SK-N-SH (cell line): ENCODE data around the gene ZFP42. TPM values are rescaled to one million over a fixed set of nuclear protein-coding genes. Genes with fewer than 3 reads are reported as not detected.

Experiments
- CTCF ChIA-PET: fragments of 300-600, 350-600 bp; formaldehyde crosslinking; extraction: SDS; loops from one replicate; lab custom pipeline; 2021; lab: Yijun Ruan, JAX
- POLR2A ChIA-PET: fragments of 350-600 bp; sonication (Branson Sonifier 250); formaldehyde crosslinking; extraction: SDS; loops from one replicate; lab custom pipeline; 2020; ENCODE audit warnings: antibody characterized with exemption, inconsistent platforms; lab: Yijun Ruan, JAX
- DNase-seq: peaks from one replicate; pipeline ENCODE4 v3.0.0; 2012
- H2AFZ ChIP-seq: fragments of 200-600 bp; sonication (generic); 2 replicates; pipeline ENCODE4 v1.8.1; 2016; ENCODE audit warnings: antibody characterized with exemption, mild to moderate bottlenecking, low read depth
- H3F3A ChIP-seq: fragments of 200-600 bp; sonication (generic); replicated peaks from 2 replicates; pipeline ENCODE3; 2016; ENCODE audit warnings: antibody characterized with exemption, mild to moderate bottlenecking; ENCODE audit not compliant: insufficient read depth
- H3K27ac ChIP-seq, 2 experiments: fragments of 200-500 bp in 1 of 2; fragments of 200-600 bp in 1 of 2; sonication (Bioruptor generic) in 1 of 2; sonication (generic), shearing (Covaris generic) in 1 of 2; 2 replicates each; pipeline versions ENCODE4 v1.5.1 to v1.6.1; 2014 to 2016; ENCODE audit warnings: low read depth in 2 of 2, inconsistent platforms in 1 of 2, low read length in 1 of 2, mild to moderate bottlenecking in 1 of 2, mixed read lengths in 1 of 2
- H3K27me3 ChIP-seq: fragments of 200-600 bp; sonication (generic), shearing (Covaris generic); 2 replicates; pipeline ENCODE4 v1.6.1; 2016; ENCODE audit warnings: mixed run types; ENCODE audit not compliant: insufficient read depth
- H3K36me3 ChIP-seq, 2 experiments: fragments of 200-500 bp in 1 of 2; fragments of 200-600 bp in 1 of 2; sonication (Bioruptor generic) in 1 of 2; sonication (generic) in 1 of 2; replicated peaks in 1 of 2; 2 replicates each; pipeline versions ENCODE3 to v1.5.1; 2014 to 2016; ENCODE audit warnings: low read length in 1 of 2, mild to moderate bottlenecking in 1 of 2; ENCODE audit not compliant: insufficient read depth in 2 of 2, control insufficient read depth in 1 of 2
- H3K4me1 ChIP-seq, 2 experiments: fragments of 200-500 bp in 1 of 2; fragments of 200-600 bp in 1 of 2; sonication (Bioruptor generic) in 1 of 2; sonication (generic), shearing (Covaris generic) in 1 of 2; 2 replicates each; pipeline versions ENCODE4 v1.5.1 to v1.6.1; 2014 to 2016; ENCODE audit warnings: low read depth in 1 of 2, low read length in 1 of 2, mixed run types in 1 of 2; ENCODE audit not compliant: insufficient read depth in 2 of 2, control insufficient read depth in 1 of 2
- H3K4me2 ChIP-seq: fragments of 200-600 bp; sonication (generic), shearing (Covaris generic); 2 replicates; pipeline ENCODE4 v1.6.1; 2017; ENCODE audit warnings: mixed run types
- H3K4me3 ChIP-seq, 2 experiments: fragments of 200-500 bp in 1 of 2; fragments of 200-600 bp in 1 of 2; sonication (Bioruptor generic) in 1 of 2; sonication (generic), shearing (Covaris generic) in 1 of 2; 2 replicates each; pipeline versions ENCODE4 v1.5.1 to v1.8.1; 2014 to 2016; ENCODE audit warnings: low read depth in 2 of 2, inconsistent platforms in 1 of 2, low read length in 1 of 2, mild to moderate bottlenecking in 1 of 2, mixed read lengths in 1 of 2, moderate library complexity in 1 of 2
- H3K79me2 ChIP-seq: fragments of 200-600 bp; sonication (generic); 2 replicates; pipeline ENCODE4 v1.8.1; 2017; ENCODE audit warnings: mild to moderate bottlenecking; ENCODE audit not compliant: insufficient read depth
- H3K9ac ChIP-seq: fragments of 200-600 bp; sonication (generic); 2 replicates; pipeline ENCODE4 v1.6.1; 2017; ENCODE audit warnings: mixed run types
- H3K9me2 ChIP-seq: fragments of 200-600 bp; sonication (generic); 2 replicates; pipeline ENCODE4 v1.6.1; 2017; ENCODE audit warnings: mixed run types
- H3K9me3 ChIP-seq: fragments of 200-600 bp; sonication (generic); 2 replicates; pipeline ENCODE4 v1.6.1; 2017; ENCODE audit warnings: mixed run types, mild to moderate bottlenecking, moderate library complexity
- H4K20me1 ChIP-seq: fragments of 200-600 bp; sonication (generic); 2 replicates; pipeline ENCODE4 v1.6.1; 2017; ENCODE audit warnings: mild to moderate bottlenecking, mixed run types; ENCODE audit not compliant: insufficient read depth
- ELF1 ChIP-seq: IDR thresholded peaks from 2 replicates; pipeline ENCODE4 v1.4.0; 2012
- EP300 ChIP-seq, 2 experiments: IDR thresholded peaks; 2 replicates each; pipeline versions ENCODE4 v1.4.0 to v1.6.1; 2012; ENCODE audit warnings: borderline replicate concordance in 1 of 2, low read depth in 1 of 2, low read length in 1 of 2
- FOSL2 ChIP-seq: IDR thresholded peaks from 2 replicates; pipeline ENCODE4 v1.4.0; 2012; ENCODE audit warnings: low read depth, mild to moderate bottlenecking, moderate library complexity, borderline replicate concordance
- GABPA ChIP-seq: IDR thresholded peaks from 2 replicates; pipeline ENCODE4 v1.4.0; 2012; ENCODE audit warnings: low read depth, mild to moderate bottlenecking
- IRF3 ChIP-seq: fragments of 150-350 bp; IDR thresholded peaks from 2 replicates; pipeline ENCODE4 v1.6.1; 2016; ENCODE audit warnings: mild to moderate bottlenecking, low read depth, low read length
- MAX ChIP-seq: IDR thresholded peaks from 2 replicates; pipeline ENCODE4 v1.4.0; 2012; ENCODE audit warnings: low read depth
- MXI1 ChIP-seq: IDR thresholded peaks from 2 replicates; pipeline ENCODE4 v1.6.1; 2012; ENCODE audit warnings: mild to moderate bottlenecking, low read depth, low read length, improper control_type of control experiment
- NFIC ChIP-seq: IDR thresholded peaks from 2 replicates; pipeline ENCODE4 v1.4.0; 2012; ENCODE audit warnings: borderline replicate concordance
- NRF1 ChIP-seq: IDR thresholded peaks from 2 replicates; pipeline ENCODE4 v1.6.1; 2012; ENCODE audit warnings: low read depth, mild to moderate bottlenecking, low read length
- PBX3 ChIP-seq: IDR thresholded peaks from 2 replicates; pipeline ENCODE4; 2012
- POLR2AphosphoS5 ChIP-seq: IDR thresholded peaks from 2 replicates; pipeline ENCODE4 v1.6.1; 2012; ENCODE audit warnings: low read depth, low read length
- RAD21 ChIP-seq: IDR thresholded peaks from 2 replicates; pipeline ENCODE4 v1.6.1; 2012; ENCODE audit warnings: mild to moderate bottlenecking, low read length
- RCOR1 ChIP-seq: fragments of 150-350 bp; IDR thresholded peaks from 2 replicates; pipeline ENCODE4 v1.6.1; 2017; ENCODE audit warnings: antibody characterized with exemption, low read length
- RXRA ChIP-seq: IDR thresholded peaks from 2 replicates; pipeline ENCODE4 v1.4.0; 2012; ENCODE audit warnings: low read depth, mild to moderate bottlenecking, borderline replicate concordance
- SIN3A ChIP-seq: IDR thresholded peaks from 2 replicates; pipeline ENCODE4 v1.6.1; 2012; ENCODE audit warnings: low read depth, mild to moderate bottlenecking, low read length, moderate library complexity, borderline replicate concordance
- SMC3 ChIP-seq: IDR thresholded peaks from 2 replicates; pipeline ENCODE4 v1.6.1; 2012; ENCODE audit warnings: low read depth, low read length, improper control_type of control experiment
- TAF1 ChIP-seq: IDR thresholded peaks from 2 replicates; pipeline ENCODE4 v1.6.1; 2012; ENCODE audit warnings: low read depth, mild to moderate bottlenecking, low read length, moderate library complexity, borderline replicate concordance
- TCF12 ChIP-seq: IDR thresholded peaks from 2 replicates; pipeline ENCODE4 v1.4.0; 2012
- TEAD4 ChIP-seq: IDR thresholded peaks from 2 replicates; pipeline ENCODE4 v1.4.0; 2012; ENCODE audit warnings: mild to moderate bottlenecking, borderline replicate concordance; ENCODE audit not compliant: insufficient read depth
- WGBS: methylation state at CpG from one replicate; pipeline ENCODE4 v1.1.6; 2017; ENCODE audit warnings: low lambda C conversion rate; 5-methylcytosine and 5-hydroxymethylcytosine counted together
- polyA plus RNA-seq, 3 experiments: library from polyadenylated mRNA; depleted of rRNA; stranded (reverse); fragments of >200 nt; gene quantifications; 2 replicates each; pipeline ENCODE4 v1.2.3, GENCODE V29; 2012

Gene ZFP42
- polyA plus RNA-seq, 1 of the 3 experiments (the other 2 are of a cell fraction) = not detected

GRCh38 chr4:188012426-188012945, 16.9 kb downstream of the ZFP42 start:
- H3K9me3 ChIP-seq = no peaks in the 10 kb centered on the region

More at GRCh38 chr4:188012426-188012945, 16.9 kb downstream of the ZFP42 start:
- Histone ChIP-seq H3K4me2 (no peak overlapping the region), H3K36me3 (no peaks in the 10 kb centered on the region), H3K27me3 (no peaks in the 10 kb centered on the region; the same call in 1 of the 2 replicates), H3K9me2 (no peaks in the 10 kb centered on the region), H3K27ac (no peak overlapping the region), H3K4me3 (no peak overlapping the region), H3K79me2 (no peaks in the 10 kb centered on the region), H2AFZ (no peak overlapping the region), H3F3A (no peaks in the 10 kb centered on the region), H3K4me1 (no peaks in the 10 kb centered on the region; a peak in 1 of 4 replicates), H3K9ac (no peak overlapping the region), H4K20me1 (no peaks in the 10 kb centered on the region)
- ChIA-PET CTCF (no interaction called here), POLR2A (no interaction called here)
- TF ChIP-seq POLR2AphosphoS5 = no peak
- TF ChIP-seq RCOR1 = no peak
- no peak for TF ChIP-seq MXI1
- TF ChIP-seq TCF12 = no peak
- TF ChIP-seq IRF3 = no peak
- TF ChIP-seq RAD21 = no peak
- no peak for TF ChIP-seq SMC3
- TF ChIP-seq FOSL2 = no peak
- TF ChIP-seq MAX = no peak
- TF ChIP-seq NFIC = no peak
- no peak for TF ChIP-seq ELF1
- no peak for TF ChIP-seq EP300 (IDR thresholded peaks at IDR 0.05; ENCODE audit: borderline replicate concordance in 1 of 2, low read depth in 1 of 2, low read length in 1 of 2)
- TF ChIP-seq SIN3A = no peak
- no peak for TF ChIP-seq NRF1
- no peak for TF ChIP-seq PBX3
- no peak for TF ChIP-seq GABPA
- no peak for TF ChIP-seq TAF1
- TF ChIP-seq TEAD4 = no peak
- TF ChIP-seq RXRA = no peak
- DNase-seq = no peak
- WGBS = 51% methylated on average over 7 of the region's 7 CpGs
